Calu3 (cell line): ENCODE data around the gene CHRNE. TPM values are rescaled to one million over a fixed set of nuclear protein-coding genes. Genes with fewer than 3 reads are reported as not detected.

ENCODE experiments used
- BruUV-seq: library from RNA; stranded (reverse); fragments of 400-500 nt; replicated peaks from 2 replicates; lab custom pipeline; 2021; lab: Mats Ljungman, UMichigan
- CTCF ChIA-PET: fragments of 300-600 bp; sonication (Branson Sonifier 250); formaldehyde crosslinking; loops from one replicate; lab custom pipeline; 2022; ENCODE audit warnings: antibody characterized with exemption; lab: Charles Lee
- DNase-seq: peaks from one replicate; pipeline ENCODE4 v3.0.0; 2022
- H3K27ac Mint-ChIP-seq: one replicate; pipeline ENCODE4 v1.8.0; 2022; ENCODE audit warnings: mixed read lengths; ENCODE audit not compliant: unreplicated experiment
- H3K27me3 Mint-ChIP-seq: one replicate; pipeline ENCODE4 v1.8.0; 2022; ENCODE audit warnings: mixed read lengths; ENCODE audit not compliant: unreplicated experiment
- H3K36me3 Mint-ChIP-seq: one replicate; pipeline ENCODE4 v1.8.0; 2022; ENCODE audit warnings: mild to moderate bottlenecking, moderate library complexity, mixed read lengths; ENCODE audit not compliant: insufficient read depth, unreplicated experiment
- H3K4me1 Mint-ChIP-seq: one replicate; pipeline ENCODE4 v1.8.0; 2022; ENCODE audit warnings: mild to moderate bottlenecking, low read depth, mixed read lengths; ENCODE audit not compliant: unreplicated experiment
- H3K4me3 Mint-ChIP-seq: one replicate; pipeline ENCODE4 v1.8.0; 2022; ENCODE audit warnings: mild to moderate bottlenecking, low read depth, moderate library complexity, mixed read lengths; ENCODE audit not compliant: unreplicated experiment
- H3K9me3 Mint-ChIP-seq: one replicate; pipeline ENCODE4 v1.8.0; 2022; ENCODE audit warnings: low read depth, mixed read lengths; ENCODE audit not compliant: unreplicated experiment
- CTCF ChIP-seq: fragments of 200-600 bp; IDR thresholded peaks from one replicate; pipeline ENCODE4 v1.8.0; 2022; ENCODE audit warnings: antibody characterized with exemption; ENCODE audit not compliant: unreplicated experiment
- intact Hi-C: fragments of 100-400 bp; cut with micrococcal nuclease; formaldehyde crosslinking; loops from one replicate; pipeline ENCODE4 v1.10.0; 2022; ENCODE audit not compliant: unreplicated experiment
- total RNA-seq: library from RNA; stranded (reverse); gene quantifications from 2 replicates; pipeline ENCODE4 v1.2.3, GENCODE V29; 2022

Gene CHRNE
- total RNA-seq, 1 experiment from 2014 or later, result 0.19 TPM

GRCh38 chr17:4944554-4945175 lies 41.8 kb upstream of the CHRNE start:
- peaks cover 31% of the 10 kb centered on the region for H3K4me1 Mint-ChIP-seq

DNA sequence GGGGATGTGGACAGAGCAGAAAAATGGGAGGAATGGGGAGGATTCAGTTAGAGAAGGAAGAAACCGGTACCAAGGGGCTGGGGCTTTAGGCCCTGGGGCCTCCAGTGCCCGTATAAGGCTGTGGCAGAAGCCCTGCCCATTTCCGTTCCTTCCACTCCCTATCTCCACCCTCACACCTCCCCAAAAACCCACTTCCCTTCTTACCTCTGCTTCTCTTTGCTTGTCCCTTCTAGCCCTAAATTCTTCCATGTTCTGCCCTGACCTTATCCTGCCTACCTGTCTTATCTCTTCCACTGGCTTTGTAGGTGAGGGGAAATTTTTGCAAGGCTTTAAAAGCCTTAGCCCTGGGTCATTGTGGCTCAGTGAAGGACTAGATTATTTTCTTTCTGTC lies 41.3 kb upstream of the CHRNE start:
- Mint-ChIP-seq H3K27ac (peak overlapping the region; percentile 11), H3K4me3 (no peak overlapping the region)

More at GRCh38 chr17:4944554-4945175, 41.8 kb upstream of the CHRNE start:
- no peak for DNase-seq
- Mint-ChIP-seq H3K27me3 (no peaks in the 10 kb centered on the region), H3K36me3 (peaks cover 88% of the 10 kb centered on the region), H3K9me3 (no peaks in the 10 kb centered on the region), H3K27ac (peak overlapping the region; percentile 84), H3K4me3 (peak overlapping the region; percentile 89)
- no peak for TF ChIP-seq CTCF
- BruUV-seq, result no TSS peak
- intact Hi-C loops, result no loop called here
- CTCF ChIA-PET, result no interaction called here

DNA sequence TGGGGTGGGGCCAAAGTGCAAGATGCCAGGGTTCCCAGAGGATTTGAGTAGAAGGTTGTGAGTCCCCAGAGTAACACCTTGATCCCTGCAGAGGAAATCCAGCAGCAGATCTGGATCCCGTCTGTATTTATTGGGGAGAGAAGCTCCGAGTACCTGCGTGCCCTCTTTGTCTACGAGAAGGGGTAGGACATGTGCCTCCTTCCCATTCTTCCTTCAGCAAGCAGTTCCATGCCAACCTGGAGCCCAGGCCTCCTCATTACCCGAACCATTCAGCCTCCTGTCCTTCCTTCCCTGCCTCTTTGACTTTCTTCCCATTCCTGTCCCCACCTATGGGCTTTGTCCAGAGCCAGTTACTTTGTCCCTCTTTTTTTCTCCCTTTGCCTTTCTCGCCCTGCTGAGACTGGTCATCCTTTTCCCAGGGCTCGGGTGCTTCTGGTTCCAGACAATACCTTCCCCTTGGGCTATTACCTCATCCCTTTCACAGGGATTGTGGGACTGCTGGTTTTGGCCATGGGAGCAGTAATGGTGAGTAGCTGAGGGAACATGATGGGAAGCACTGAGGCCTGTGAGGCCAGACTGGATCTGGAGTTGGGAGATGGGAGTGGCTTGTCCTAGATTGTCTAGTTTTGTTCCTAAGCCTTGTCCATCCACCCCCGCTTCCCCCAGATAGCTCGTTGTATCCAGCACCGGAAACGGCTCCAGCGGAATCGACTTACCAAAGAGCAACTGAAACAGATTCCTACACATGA lies 40.0 kb upstream of the CHRNE start:
- H3K9me3 Mint-ChIP-seq, result no peaks in the 10 kb centered on the region
- DNase-seq, result no peak
- peaks cover 31% of the 10 kb centered on the region for H3K4me1 Mint-ChIP-seq
- H3K36me3 Mint-ChIP-seq, result peaks cover 85% of the 10 kb centered on the region
- no peak for TF ChIP-seq CTCF
- H3K27me3 Mint-ChIP-seq, result no peaks in the 10 kb centered on the region
- intact Hi-C loops, result no loop called here
- H3K4me3 Mint-ChIP-seq, result no peak overlapping the region
- no TSS peak for BruUV-seq
- peak overlapping the region; percentile 60 for H3K27ac Mint-ChIP-seq
- CTCF ChIA-PET, result no interaction called here

More for the DNA sequence above, 41.3 kb upstream of the CHRNE start:
- peaks cover 31% of the 10 kb centered on the region for H3K4me1 Mint-ChIP-seq
- intact Hi-C loops, result no loop called here
- DNase-seq, result no peak
- peaks cover 93% of the 10 kb centered on the region for H3K36me3 Mint-ChIP-seq
- no peak for TF ChIP-seq CTCF
- no peaks in the 10 kb centered on the region for H3K27me3 Mint-ChIP-seq
- CTCF ChIA-PET, result no interaction called here
- BruUV-seq, result no TSS peak
- H3K9me3 Mint-ChIP-seq, result no peaks in the 10 kb centered on the region

DNA sequence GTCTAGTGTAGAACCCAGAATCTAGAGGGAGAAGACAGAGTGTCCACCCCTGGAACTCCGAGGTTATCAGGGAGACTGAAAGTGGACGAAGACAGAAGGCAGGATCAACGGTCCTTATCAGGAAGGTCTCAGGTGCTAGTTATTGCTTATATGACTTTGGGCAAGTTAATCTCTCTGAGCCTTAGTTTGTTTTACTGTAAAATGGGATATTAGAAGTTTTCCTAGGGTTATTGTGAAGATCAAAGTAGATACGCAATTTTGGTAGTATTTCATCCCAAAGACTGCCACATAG lies 38.4 kb upstream of the CHRNE start:
- Mint-ChIP-seq H3K4me1 (peaks cover 31% of the 10 kb centered on the region), H3K9me3 (no peaks in the 10 kb centered on the region), H3K36me3 (peaks cover 68% of the 10 kb centered on the region), H3K27ac (peak overlapping the region; percentile 98), H3K27me3 (no peaks in the 10 kb centered on the region), H3K4me3 (peak overlapping the region; percentile 91)
- DNase-seq, result no peak
- BruUV-seq, result no TSS peak
- intact Hi-C loops, result no loop called here
- CTCF ChIA-PET, result no interaction called here
- TF ChIP-seq CTCF, result no peak
